Measurements from ENCODE around the gene YARS2.

Gene YARS2
- 22.2 to 34.7 (median 27.8) reads per million in 4 experiments for total RNA-seq

- peak; percentile 78 for DNase-seq
These were observed at the start of gene YARS2 for GRCh38 chr12:32755654-32756475. TSS of gene YARS2 (minus strand) at chr12:32755897. CDS start at chr12:32755874, 23 bp downstream.

- DNase-seq, result no peak
These were observed 48.6 kb upstream of the YARS2 start for GRCh38 chr12:32804301-32804700.

- DNase-seq, result no peak
These were observed 45.7 kb upstream of the YARS2 start for GRCh38 chr12:32801269-32801980.

GRCh38 chr12:32794281-32794680 lies 38.6 kb upstream of the YARS2 start:
- DNase-seq, result no peak

- DNase-seq, result no peak
These were observed 34.2 kb upstream of the YARS2 start for GRCh38 chr12:32789916-32790315.

GRCh38 chr12:32789446-32789845 lies 33.7 kb upstream of the YARS2 start:
- DNase-seq, result no peak

GRCh38 chr12:32788405-32788804 lies 32.7 kb upstream of the YARS2 start:
- no peak for DNase-seq

- DNase-seq, result no peak
These were observed 29.9 kb upstream of the YARS2 start for GRCh38 chr12:32785557-32785956.

GRCh38 chr12:32783029-32783428 lies 27.3 kb upstream of the YARS2 start:
- no peak for DNase-seq

- no peak for DNase-seq
These were observed 24.4 kb upstream of the YARS2 start for GRCh38 chr12:32780071-32780470.

- no peak for DNase-seq
These were observed 22.0 kb upstream of the YARS2 start for GRCh38 chr12:32777691-32778175.

GRCh38 chr12:32777159-32777558 lies 21.5 kb upstream of the YARS2 start:
- no peak for DNase-seq

- DNase-seq, result no peak
These were observed 20.6 kb upstream of the YARS2 start for GRCh38 chr12:32776258-32776657.

GRCh38 chr12:32773691-32774090 lies 18.0 kb upstream of the YARS2 start:
- DNase-seq, result no peak

- no peak for DNase-seq
These were observed 14.4 kb upstream of the YARS2 start for GRCh38 chr12:32770141-32770540.

GRCh38 chr12:32768518-32768917 lies 12.8 kb upstream of the YARS2 start:
- no peak for DNase-seq

GRCh38 chr12:32765906-32766305 lies 10.2 kb upstream of the YARS2 start:
- no peak for DNase-seq

- DNase-seq, result no peak
These were observed 6.0 kb upstream of the YARS2 start for GRCh38 chr12:32761716-32762115.

- DNase-seq, result no peak
These were observed 1.5 kb upstream of the YARS2 start for GRCh38 chr12:32757157-32757556.

- DNase-seq, result no peak
These were observed 874 bp upstream of the YARS2 start for GRCh38 chr12:32756476-32757066.

- peak; percentile 40 for DNase-seq
These were observed 545 bp downstream of the YARS2 start for GRCh38 chr12:32755051-32755653.

- DNase-seq, result no peak
These were observed 1.6 kb downstream of the YARS2 start for GRCh38 chr12:32754111-32754510.

GRCh38 chr12:32753605-32754004 lies 2.1 kb downstream of the YARS2 start:
- no peak for DNase-seq
